ENCODE measurements around the gene RELN. TPM values are rescaled to one million over a fixed set of nuclear protein-coding genes. Genes with fewer than 3 reads are reported as not detected.

The RELN gene
- total and polyA plus RNA-seq, 9 of the 15 experiments (the other 6 are each of a cell fraction or from before 2014, with no cell fraction given), result 12.9 to 43.2 (median 18.1) TPM

DNA sequence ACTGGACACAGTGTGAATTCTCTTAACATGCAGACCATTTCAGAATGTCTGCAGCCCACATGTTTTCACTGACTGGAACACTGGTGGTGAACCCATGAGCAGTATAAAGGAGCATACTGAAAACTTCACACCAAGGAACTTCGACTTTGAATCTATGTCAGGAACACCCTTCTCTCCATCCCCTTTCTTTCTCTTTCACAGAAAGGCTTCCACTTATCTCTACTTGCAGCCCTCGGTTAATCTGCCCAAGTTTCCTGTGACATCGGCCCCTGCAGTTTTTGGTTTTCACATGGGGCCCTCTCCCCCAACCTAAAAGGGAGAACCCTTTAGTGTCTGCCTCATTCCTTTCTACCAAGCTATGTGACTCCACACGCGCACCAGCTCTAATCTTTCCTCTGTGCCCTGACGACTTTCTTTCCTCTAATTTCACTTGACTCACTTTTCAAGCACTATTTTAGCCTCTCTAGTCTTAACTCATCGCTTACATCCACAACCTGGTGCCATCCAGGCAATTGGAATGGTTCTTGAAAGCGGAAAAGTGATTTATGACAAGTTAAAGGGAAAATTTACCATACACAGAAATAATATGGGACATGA, 70.1 kb downstream of the RELN start (continued):
- TF ChIP-seq NEUROD1 (IDR thresholded peaks at IDR 0.05; ENCODE audit: borderline replicate concordance, low read depth, low read length, partially characterized antibody) (peak; percentile 87), PPARD (CRISPR knock-in tag; IDR thresholded peaks at IDR 0.05) (no peak), ZNF699 (CRISPR knock-in tag; IDR thresholded peaks at IDR 0.05; ENCODE audit: insufficient replicate concordance) (no peak), ZNF583 (CRISPR knock-in tag; IDR thresholded peaks at IDR 0.05) (no peak), ZNF140 (CRISPR knock-in tag; IDR thresholded peaks at IDR 0.05) (no peak), FOXK2 (conservative IDR thresholded peaks at IDR 0.05 in 1 of 2, IDR thresholded peaks at IDR 0.05 in 1 of 2; ENCODE audit: low read depth in 2 of 2) (0 out of 4 replicates have a peak, but pooled peaks of 1 of the 2 experiments have one; percentile 8), GTF2F1 (IDR thresholded peaks at IDR 0.05; ENCODE audit: low read depth, low read length) (no peak), GABPA (tag; conservative IDR thresholded peaks at IDR 0.05; ENCODE audit: low read depth) (0 out of 2 replicates have a peak, but pooled peaks have one; percentile 13), NCOA6 (IDR thresholded peaks at IDR 0.05) (peak; percentile 32; the same call in 1 of the 2 replicates), THRAP3 (IDR thresholded peaks at IDR 0.05; ENCODE audit: borderline replicate concordance) (0 out of 2 replicates have a peak, but pooled peaks have one; percentile 42), KDM1A (IDR thresholded peaks at IDR 0.05) (peak; percentile 88 to 89), SMAD3 (CRISPR knock-in tag; conservative IDR thresholded peaks at IDR 0.05) (0 out of 2 replicates have a peak, but pooled peaks have one; percentile 46), POLR2AphosphoS5 (IDR thresholded peaks at IDR 0.05; ENCODE audit: control insufficient read depth, insufficient read depth, low read depth, low read length) (peak; percentile 84), ZNF766 (CRISPR knock-in tag; conservative IDR thresholded peaks at IDR 0.05) (peak; percentile 34; the same call in 1 of the 2 replicates), CBFA2T2 (conservative IDR thresholded peaks at IDR 0.05) (peak; percentile 91), ZNF639 (CRISPR knock-in tag; conservative IDR thresholded peaks at IDR 0.05 in 1 of 2, IDR thresholded peaks at IDR 0.05 in 1 of 2) (peak in 1 of 2 experiments; percentile 50; a peak in 1 of 4 replicates), NCOA1 (IDR thresholded peaks at IDR 0.05; ENCODE audit: low read depth) (peak; percentile 62; the same call in 1 of the 2 replicates), ZNF780A (CRISPR knock-in tag; IDR thresholded peaks at IDR 0.05) (no peak), SMAD4 (CRISPR knock-in tag; conservative IDR thresholded peaks at IDR 0.05) (peak; percentile 66), PCBP2 (IDR thresholded peaks at IDR 0.05; ENCODE audit: low read depth, low read length, poor library complexity, severe bottlenecking) (no peak), DIDO1 (tag; IDR thresholded peaks at IDR 0.05; ENCODE audit: low read depth) (no peak), EHMT2 (IDR thresholded peaks at IDR 0.05) (peak; percentile 72), PHB2 (IDR thresholded peaks at IDR 0.05; ENCODE audit: low read depth) (peak; percentile 65; the same call in 1 of the 2 replicates), FOXM1 (IDR thresholded peaks at IDR 0.05; ENCODE audit: low read depth) (peak; percentile 82), FOXM1 (CRISPR knock-in tag; IDR thresholded peaks at IDR 0.05; ENCODE audit: low read depth) (no peak), JUN (IDR thresholded peaks at IDR 0.05; ENCODE audit: borderline replicate concordance, low read depth, low read length) (no peak), JUN (CRISPR knock-in tag; IDR thresholded peaks at IDR 0.05; ENCODE audit: borderline replicate concordance) (no peak)
- TF ChIP-seq, protein P1, sequence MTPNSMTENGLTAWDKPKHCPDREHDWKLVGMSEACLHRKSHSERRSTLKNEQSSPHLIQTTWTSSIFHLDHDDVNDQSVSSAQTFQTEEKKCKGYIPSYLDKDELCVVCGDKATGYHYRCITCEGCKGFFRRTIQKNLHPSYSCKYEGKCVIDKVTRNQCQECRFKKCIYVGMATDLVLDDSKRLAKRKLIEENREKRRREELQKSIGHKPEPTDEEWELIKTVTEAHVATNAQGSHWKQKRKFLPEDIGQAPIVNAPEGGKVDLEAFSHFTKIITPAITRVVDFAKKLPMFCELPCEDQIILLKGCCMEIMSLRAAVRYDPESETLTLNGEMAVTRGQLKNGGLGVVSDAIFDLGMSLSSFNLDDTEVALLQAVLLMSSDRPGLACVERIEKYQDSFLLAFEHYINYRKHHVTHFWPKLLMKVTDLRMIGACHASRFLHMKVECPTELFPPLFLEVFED (CRISPR knock-in tag; conservative IDR thresholded peaks at IDR 0.05), result peak; percentile 25; the same call in 1 of the 2 replicates
